T-helper 1 cell (primary cell): ENCODE results near the gene TRMT10A.

Experiments used
- DNase-seq, 5 donors: peaks; one replicate each; pipeline ENCODE4 v3.0.0-alpha.2; 2012 to 2020
- total RNA-seq, 4 donors: gene quantifications; one replicate each; lab custom pipeline; 2026; lab: John Stamatoyannopoulos, UW

The TRMT10A gene, protein sequence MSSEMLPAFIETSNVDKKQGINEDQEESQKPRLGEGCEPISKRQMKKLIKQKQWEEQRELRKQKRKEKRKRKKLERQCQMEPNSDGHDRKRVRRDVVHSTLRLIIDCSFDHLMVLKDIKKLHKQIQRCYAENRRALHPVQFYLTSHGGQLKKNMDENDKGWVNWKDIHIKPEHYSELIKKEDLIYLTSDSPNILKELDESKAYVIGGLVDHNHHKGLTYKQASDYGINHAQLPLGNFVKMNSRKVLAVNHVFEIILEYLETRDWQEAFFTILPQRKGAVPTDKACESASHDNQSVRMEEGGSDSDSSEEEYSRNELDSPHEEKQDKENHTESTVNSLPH
- total RNA-seq, result 2.3 to 7.9 (median 6.1) reads per million in 4 donors

DNA sequence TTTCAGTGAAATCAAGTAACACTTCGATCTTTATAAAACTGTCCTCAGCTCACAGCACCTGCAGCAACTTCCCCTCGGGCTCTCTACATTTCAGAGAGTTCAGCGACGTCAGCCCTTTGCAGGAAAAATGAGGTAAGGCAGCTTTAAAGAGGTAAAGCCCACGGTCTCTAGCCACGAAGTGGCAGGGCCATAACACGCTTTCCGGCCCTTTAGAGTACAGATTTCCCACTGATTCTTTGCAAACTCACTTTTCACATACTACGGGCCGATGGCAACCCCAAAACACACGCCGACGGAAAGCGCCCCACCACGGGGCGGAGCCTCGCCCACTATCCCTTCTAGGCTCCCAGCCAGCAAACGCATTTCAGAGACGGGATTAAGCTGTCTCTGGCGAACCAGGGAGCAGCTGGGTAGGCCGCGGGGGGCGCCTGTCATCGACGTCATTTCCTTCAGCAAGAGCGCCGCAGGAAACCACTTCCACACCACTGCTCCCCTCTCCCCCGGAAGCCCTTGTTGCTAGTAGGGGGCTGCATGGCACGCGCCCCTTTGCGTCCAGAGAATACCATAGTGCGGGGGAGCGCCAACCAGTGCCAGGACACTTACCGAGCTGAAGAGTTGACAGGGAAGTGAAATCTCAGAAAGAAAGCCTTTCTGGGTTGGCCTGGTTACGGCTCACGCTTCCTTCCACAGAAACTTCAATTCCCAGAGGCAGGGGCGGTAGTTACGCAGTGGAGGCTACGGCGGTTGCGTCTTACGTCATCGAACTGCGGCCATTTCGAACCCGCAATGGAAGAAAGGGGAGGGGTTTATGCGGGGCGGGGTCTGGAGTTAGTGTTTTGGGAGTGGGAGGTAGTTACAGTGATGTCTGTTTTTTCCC, at the start of gene TRMT10A:
TSS of gene TRMT10A (minus strand) at position 730 of the 877 bp plus-strand sequence. CDS start 4,701 bp downstream, outside the sequence.
- peak; percentile 89 to 97 (median 93) for DNase-seq

DNA sequence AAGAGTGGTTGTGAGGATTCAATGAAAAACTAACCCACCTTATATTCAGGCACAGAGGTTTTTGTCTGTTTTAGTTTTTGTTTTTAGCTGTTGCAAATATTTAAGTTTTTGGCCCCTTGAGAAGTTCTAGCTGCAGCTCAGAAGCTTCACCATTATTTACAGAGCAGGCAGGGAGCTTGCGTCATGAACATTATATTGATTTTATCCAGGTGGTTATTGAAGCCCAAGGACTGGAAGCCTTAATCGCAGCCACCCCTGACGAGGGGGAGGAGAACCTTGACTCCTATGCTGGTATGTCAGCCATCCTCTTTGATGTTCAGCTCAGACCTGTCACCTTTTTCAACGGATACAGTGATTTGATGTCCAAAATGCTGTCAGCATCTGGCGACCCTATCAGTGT, 48.9 kb upstream of the TRMT10A start:
- DNase-seq, result no peak

DNA sequence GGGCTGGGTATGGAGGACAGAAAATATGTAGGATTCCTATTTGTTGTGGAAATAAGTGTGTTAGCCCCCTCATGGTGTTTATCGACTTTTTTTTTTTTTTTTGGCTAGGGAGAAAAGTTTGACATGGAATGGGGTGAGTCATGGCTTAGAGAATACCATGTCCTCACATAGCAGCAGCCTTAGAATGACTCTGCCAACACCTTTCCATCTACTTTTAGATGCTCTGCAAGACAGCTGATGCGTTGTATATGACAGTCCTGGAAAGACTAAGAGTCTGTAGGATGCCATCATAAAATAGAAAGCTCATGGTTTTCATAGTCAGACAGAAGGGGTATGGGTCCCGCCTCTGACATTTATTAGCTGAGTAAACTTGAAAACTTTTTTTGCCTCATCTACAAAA, 48.4 kb upstream of the TRMT10A start:
- DNase-seq, result no peak

DNA sequence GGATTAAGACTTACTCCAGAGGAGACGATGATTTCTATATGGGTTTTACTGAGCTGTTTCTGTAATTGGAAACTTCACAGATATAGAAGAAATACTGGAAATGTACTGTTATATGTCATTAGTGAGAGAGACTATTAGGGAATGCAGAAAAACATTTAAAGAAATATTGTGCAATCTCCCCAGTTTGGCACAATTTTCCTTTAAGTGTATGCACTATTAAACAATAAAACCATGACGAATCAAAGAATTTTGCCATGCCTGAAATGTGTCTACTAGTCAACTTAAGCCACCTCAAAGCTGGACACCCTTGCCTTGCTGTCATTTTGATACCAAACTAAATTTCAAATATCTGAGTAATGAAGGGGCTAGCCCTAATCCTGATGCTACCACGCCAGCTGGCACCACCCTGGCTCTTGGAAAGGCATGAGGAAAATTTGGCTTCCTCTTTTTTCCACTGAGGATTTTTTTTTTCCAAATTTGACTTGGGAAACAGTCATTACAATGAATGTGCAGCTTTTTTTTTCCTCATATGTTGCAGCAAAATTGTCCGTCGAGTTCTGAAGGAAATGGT, 46.9 kb upstream of the TRMT10A start:
- no peak for DNase-seq

DNA sequence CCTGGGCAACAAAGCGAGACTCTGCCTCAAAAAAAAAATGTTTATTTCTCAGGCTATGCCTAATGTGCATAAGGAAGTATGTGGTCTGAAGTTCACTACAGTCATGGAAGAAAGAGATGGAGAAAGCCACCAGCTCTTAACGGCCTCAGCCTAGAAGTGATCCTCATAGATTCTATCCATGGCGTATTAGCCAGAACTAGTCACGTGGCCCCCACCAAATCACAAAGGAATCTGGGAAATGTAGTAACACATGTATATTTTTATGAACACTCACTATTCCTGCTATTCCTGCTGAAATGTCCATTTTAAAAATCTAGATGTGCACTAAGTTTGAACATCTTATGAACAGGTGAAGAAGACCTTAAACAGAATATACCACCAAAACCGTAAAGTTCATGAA, 44.6 kb upstream of the TRMT10A start:
- no peak for DNase-seq

DNA sequence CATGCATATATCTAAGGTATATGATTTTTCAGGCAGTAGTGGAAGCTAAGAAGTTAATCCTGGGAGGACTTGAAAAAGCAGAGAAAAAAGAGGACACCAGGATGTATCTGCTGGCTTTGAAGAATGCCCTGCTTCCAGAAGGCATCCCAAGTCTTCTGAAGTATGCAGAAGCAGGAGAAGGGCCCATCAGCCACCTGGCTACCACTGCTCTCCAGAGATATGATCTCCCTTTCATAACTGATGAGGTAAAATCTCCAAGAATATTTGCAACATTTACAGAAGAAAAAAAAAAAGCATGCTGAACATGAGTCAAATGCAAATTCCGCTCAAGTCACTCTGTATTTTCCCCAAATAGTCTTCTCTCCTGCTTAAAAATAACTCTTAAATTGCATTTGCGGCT, 42.9 kb upstream of the TRMT10A start:
- DNase-seq, result no peak

DNA sequence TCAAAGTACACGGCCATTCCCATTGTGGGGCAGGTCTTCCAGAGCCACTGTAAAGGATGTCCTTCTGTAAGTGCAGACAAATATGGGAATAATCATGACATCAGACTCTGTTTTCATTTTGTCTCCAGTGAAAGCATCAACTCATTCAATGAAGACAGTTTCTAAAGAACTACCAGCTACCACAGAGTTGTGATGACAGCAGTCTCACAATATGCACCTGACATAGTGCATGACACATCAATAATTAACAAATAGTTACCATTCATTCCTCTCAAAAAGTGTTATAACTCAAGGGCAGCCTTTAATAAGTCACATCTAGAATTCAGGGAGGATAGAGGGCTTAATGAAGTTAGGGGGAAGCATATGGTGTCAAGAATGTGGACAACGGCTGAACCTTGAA, 31.0 kb upstream of the TRMT10A start:
- DNase-seq, result no peak

DNA sequence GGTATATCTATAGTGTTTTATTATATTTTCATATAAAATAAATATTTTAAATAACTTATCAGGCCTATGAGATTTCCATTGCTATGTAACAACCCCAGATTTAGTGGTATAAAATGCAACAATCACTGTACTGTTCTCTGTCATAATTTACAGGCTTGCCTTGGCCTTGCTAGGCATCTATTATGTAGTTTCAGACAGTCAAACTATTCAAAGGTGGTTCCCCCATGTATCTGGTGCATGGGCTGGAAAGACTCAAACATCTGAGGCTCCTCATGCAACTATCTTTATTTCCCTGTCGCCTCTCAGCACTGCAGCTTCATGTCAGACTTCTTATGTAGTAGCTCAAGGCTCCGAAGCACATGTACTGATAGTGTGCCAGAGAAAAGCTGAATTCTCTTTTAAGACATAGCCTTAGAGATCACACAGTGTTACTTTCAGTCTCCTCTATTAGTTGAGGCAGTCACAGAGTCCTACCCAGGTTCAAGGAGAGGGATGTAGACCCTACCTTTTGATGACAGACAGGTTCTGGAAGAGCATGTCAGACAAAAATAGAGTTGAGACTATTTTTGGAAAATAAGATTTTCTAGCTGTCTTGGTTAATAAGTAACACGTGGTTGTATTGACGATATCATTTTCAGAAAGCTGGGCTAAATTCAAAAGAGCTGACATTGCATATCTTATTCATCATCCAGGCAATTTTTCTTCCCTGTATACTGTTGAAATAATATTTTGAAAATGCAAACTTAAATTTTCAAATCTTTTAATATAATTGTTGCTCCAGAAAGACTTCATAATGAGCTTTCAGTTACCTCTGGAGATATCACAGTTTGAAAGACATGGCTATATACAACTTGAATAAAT, 30.2 kb upstream of the TRMT10A start:
- no peak for DNase-seq

DNA sequence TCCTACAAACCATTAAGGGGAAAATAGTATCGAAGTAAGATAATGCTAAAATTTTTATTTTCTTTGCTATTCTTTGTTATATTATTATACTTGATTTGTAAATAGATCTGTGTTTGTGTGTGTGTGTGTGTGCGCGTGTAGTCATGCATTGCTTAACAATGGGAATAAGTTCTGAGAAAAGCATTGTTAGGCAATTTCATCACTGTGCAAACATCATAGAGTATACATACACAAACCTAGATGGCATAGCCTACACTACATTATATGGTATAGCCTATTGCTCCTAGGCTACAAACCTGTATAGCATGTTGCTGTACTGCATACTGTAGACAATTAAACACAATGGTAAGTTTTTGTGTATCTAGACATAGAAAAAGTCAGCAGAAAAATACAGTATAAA, 27.9 kb upstream of the TRMT10A start:
- no peak for DNase-seq

DNA sequence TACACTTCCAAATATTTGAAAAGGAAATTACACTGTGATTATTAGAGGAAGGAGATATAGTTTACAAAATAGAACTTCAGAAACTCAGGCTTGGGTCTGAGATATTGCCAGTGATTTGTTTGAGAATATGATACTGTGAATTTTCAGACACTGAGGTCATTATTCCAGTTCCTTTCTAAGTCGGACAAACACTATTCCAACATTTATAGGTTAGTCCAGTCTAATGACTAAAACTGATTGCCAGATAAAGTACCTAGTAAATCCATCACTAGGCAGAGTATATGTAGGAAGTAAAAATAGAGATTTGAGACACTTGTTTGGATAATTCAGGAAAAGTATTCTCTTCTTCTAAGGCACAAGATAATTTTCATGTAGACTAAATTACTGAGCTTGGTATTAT, 24.0 kb upstream of the TRMT10A start:
- DNase-seq, result no peak

DNA sequence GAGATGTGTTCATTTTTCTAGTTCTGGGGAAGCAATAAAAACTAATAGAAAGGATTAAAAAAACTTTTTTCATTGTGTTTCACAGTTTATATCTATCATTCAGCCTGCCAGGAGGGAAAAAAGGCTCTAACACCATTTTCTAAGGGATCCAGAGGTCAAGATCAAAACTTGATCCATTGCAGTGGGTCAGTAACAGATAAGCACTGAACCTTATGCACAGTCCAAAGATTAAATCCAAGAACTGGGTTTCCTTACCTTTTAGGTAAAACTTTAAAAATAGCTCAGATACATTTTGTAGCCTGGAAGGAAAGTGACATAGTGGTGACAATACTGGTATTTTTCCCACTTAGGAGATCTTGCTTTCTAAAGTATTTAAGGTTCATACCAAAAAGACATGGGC, 23.5 kb upstream of the TRMT10A start:
- no peak for DNase-seq

DNA sequence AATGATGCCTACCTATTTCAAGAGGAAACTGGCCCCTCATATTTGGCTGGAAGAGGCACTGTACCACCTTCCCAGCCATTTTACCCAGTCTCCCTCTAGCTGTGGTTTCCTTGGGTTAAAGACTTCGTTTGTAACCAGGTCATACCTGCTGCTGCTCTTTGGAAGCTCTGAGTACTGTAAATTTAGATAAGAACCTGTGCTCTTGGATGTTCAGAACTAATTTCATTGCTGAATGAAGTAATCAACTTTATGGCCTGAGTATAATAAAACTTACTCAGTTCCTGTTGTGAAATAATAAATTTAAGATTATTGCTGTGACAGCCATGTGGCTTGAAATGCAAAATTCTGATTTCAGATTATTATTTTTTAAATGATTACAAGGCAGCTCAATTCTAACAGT, 23.0 kb upstream of the TRMT10A start:
- DNase-seq, result no peak

DNA sequence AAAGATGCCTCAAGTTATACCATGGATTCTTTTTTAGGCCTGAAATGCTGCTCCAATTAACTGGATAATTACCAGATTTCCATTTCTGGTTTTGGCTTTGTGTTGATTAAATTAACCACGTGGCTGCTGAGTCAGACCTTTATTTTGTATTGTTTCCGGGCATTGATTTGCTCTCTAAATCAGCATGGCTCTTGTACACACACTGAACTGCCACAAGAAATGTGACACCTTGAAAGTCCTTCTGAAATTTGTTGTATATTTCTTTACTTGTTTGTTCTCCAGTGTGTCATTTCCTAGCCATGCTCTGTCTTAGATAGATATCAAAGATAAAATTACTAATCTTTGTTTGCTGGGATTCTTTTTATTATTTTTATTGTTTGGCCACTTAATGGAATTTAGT, 22.5 kb upstream of the TRMT10A start:
- no peak for DNase-seq

DNA sequence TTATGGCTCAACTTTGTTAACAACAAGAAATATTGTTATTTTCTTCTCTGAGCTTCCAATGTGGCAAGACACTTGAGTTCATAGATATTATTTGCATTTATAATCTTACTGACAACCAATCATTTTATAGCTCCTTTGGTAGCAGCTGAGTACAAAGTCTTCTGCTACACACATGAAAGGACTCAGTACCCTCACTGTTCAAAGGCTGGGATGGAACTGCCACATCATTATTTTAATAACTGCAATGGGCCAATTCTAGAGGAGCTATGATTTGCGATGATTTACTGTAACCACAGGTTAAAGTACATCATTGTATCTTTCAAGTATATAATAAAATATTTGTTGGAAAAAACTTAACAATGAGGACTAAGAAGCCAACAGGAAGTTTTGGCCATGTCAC, 21.7 kb upstream of the TRMT10A start:
- no peak for DNase-seq

DNA sequence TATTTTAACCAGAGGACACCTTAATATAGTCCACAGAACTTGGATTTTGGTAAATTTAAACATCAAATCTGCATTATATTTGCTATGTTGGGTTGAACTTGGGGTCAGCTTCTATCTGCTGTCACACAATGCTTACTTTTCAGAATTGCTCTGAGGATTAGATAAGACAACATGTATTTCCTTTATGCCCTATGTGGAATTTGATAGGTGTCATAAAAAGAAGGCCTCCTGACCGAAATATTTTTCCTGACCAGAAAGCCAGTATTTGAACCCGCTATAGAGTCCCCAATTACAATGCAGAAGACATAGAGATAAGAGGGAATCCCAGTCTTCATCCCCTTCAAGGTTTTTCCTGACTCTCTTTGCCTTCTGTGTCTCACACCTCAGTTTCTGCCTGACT, 14.9 kb upstream of the TRMT10A start:
- DNase-seq, result no peak

DNA sequence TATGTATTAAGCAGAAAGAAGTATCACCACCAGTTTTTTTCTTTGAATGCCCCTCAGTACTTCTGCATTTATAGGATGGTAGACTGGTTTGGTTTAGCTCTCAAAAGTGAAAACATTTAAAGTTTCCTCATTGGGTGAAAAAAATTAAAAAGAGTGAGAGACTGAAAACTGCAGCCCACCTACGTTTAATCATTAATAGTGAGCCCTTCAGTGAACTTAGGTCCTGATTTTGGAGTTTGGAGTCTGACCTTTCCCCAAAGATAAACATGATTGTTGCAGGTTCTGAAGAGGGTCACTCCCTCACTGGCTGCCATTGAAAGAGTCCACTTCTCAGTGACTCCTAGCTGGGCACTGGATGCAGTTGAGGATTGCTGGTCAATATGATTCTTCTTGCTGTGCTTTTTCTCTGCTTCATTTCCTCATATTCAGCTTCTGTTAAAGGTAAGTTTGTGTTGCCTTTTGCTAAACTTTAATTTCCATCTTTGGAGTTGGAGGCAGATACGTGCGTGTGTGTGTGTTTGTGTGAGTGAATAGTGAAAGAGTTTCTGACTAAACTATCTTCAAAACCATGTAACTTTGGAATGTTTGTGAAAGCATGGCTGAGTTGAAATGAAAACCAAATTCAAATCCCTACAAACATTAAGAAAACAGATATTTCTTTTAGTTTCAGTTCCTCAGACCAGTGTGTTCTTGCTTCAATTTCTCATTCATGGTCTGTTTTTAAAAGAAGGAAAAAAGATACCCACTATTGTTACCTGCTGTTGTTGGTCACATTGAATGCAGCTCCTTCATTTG, 10.9 kb upstream of the TRMT10A start, which contains the start of gene MTTP:
TSS of gene MTTP (plus strand) at position 295 of the 795 bp plus-strand sequence. CDS start at position 381, 86 bp downstream.
- no peak for DNase-seq

DNA sequence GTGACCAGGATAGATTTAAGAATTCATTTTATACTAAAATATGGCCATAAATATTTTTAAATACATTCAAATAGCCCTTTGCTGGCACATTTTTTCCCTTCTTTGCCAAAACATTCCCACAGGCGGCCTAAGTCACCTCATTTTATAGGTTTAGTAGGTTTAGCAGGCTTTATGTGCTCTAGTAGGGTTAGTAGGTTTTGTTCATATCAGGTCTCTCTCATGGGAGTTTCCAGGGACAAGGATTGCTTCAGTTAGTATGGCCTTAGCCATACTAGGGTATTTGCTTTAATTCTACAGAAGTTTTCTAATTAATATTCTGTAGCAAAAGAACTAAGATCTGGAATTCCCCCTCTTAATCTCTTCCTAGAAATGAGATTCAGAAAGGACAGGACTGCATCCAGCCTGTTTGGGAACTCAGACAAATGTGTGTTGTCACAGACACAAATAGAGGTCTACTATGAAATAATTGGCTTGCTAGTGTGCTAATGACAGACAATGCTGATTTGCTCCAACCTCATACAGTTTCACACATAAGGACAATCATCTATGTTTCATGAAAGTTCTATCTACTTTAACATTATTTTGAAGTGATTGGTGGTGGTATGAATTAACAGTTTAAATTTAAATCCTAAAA, 10.0 kb upstream of the TRMT10A start:
- no peak for DNase-seq

DNA sequence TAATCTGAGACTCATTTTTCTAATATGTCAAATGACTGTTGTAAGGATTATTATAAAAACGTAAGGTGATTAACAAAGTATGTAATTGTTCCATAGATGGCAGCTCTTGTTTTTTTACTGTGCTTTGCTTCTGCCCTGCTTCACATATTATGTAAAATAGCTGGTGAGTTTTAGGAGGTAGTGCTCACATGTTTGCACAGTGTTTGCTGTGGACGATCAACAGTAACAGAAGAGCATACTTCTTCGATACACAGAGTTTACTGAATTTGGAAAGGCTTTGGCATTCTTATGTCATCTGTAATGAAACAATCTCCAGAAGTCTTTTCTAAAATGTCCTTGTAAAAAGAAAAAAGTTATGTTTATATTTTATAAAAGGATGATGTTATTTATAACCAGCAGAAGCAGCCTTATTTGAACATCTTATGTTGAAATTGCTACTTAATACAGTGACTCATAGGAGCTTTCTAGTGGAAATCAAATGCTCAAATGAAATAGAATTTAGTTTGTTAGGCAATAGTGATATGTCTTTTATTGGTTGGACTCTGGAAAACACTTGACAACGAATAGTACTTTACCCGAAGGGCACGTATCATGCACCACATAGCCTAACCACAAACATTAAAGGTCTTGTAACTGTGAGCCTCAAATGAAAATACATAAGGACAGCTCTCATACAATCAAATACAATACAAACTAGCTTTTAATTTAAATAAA, 8.8 kb upstream of the TRMT10A start:
- no peak for DNase-seq

DNA sequence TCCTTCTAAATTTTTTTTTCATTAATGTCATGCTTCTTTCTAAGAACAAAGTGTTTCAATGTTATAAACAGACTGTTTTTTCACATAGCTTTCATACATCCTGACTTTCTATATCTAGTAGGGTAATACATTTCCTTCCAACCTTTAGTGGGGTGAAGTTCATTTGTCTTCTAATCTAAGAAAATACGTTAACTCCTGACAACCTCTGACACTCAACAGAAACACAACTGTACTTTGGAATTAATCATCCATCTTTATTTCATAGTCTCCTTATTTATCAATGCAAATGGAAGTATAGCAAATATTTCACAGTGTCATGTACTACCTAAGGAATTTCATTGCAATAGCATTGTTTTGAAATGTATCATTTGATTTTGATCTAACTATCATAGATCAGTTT, 8.0 kb upstream of the TRMT10A start:
- DNase-seq, result no peak

DNA sequence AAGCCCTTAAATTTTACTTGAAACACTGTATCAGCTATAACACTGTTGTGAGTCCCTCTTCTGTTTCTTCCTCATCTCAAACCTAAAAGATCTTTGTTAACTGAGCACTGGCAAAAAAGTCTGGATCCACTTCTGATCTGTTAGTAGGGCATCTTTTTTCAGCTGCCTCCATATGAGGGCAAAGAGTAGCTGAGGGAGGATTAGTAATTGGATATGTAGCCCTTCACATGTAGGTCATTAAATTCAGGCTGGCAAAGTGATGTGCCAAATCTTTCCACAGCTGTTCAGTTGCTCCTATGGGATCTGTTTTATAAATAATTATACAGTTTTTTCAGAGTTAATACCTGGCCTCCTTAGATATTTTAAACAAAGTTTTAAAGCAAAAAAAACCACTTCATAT, 1.1 kb upstream of the TRMT10A start:
- no peak for DNase-seq

DNA sequence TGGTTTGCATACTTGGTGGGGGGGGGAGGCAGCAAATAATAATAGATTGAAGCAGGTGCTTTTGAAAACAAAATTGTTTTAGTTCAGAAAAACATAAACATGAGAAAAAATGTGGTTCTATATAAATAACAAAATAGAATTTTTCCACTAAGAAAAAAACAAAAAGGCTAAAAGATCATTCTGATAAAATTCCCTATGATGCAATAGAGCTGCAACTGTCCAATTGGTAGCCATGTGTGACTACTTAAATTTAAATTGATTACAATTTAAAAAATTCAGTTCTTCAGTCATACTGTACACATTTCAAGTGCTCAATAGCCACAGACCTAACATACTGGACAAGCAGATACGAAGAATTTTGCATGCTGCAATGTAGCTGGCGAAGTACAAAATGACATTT, 11.0 kb downstream of the TRMT10A start:
- DNase-seq, result no peak
